ENCODE results near the gene MRPL2.

Gene MRPL2

GRCh38 chr6:43020847-43021246 lies 38.4 kb downstream of the MRPL2 start:
- DNase-seq (ENCODE audit: low read depth): no peak

- no peak for DNase-seq (ENCODE audit: low read depth)
Observed at GRCh38 chr6:43020052-43020705, 39.1 kb downstream of the MRPL2 start.

- DNase-seq (ENCODE audit: low read depth): no peak
Observed at GRCh38 chr6:43019152-43019551, 40.1 kb downstream of the MRPL2 start.

- no peak for DNase-seq (ENCODE audit: low read depth)
Observed at GRCh38 chr6:43016943-43017334, 42.3 kb downstream of the MRPL2 start.

GRCh38 chr6:43016176-43016942 lies 42.9 kb downstream of the MRPL2 start:
- no peak for DNase-seq (ENCODE audit: low read depth)

- DNase-seq (ENCODE audit: low read depth): no peak
Observed at GRCh38 chr6:43014434-43014909, 44.8 kb downstream of the MRPL2 start.

GRCh38 chr6:43013843-43014433 lies 45.3 kb downstream of the MRPL2 start, which contains the start of the genes KLHDC3 and MEA1:
Gene KLHDC3, plus strand, starts transcription at chr6:43014249. Its CDS starts 2,944 bp downstream, at chr6:43017193.
Gene MEA1, minus strand, starts transcription at chr6:43013946. Its CDS starts 133 bp downstream, at chr6:43013813.
- peak; percentile 98 for DNase-seq (ENCODE audit: low read depth)

GRCh38 chr6:43013097-43013842 lies 46.0 kb downstream of the MRPL2 start:
- DNase-seq (ENCODE audit: low read depth): no peak

- no peak for DNase-seq (ENCODE audit: low read depth)
Observed at GRCh38 chr6:43012364-43012763, 46.9 kb downstream of the MRPL2 start.

- DNase-seq (ENCODE audit: low read depth): no peak
Observed at GRCh38 chr6:43011207-43011606, 48.0 kb downstream of the MRPL2 start.

GRCh38 chr6:43009124-43009523 lies 50.1 kb downstream of the MRPL2 start:
- no peak for DNase-seq (ENCODE audit: low read depth)

- no peak for DNase-seq (ENCODE audit: low read depth)
Observed at GRCh38 chr6:43007126-43007525, 52.1 kb downstream of the MRPL2 start.

GRCh38 chr6:43006251-43006650 lies 53.0 kb downstream of the MRPL2 start:
- DNase-seq (ENCODE audit: low read depth): no peak

GRCh38 chr6:43005844-43006243 lies 53.4 kb downstream of the MRPL2 start:
- DNase-seq (ENCODE audit: low read depth): no peak
